Activated CD8-positive, alpha-beta T cell treated with anti-CD3 and anti-CD28 coated beads, Interleukin-2, amount 10 ng/mL, durations not matched to agents 7 days and 5 days (primary cell): ENCODE results near the gene ADD3. TPM values are rescaled to one million over a fixed set of nuclear protein-coding genes. Genes with fewer than 3 reads are reported as not detected.

Source experiments
- ATAC-seq: fragments of 150-1000 bp; cut with Tn5 transposase; one replicate; pipeline ENCODE4 v1.10.0; 2021; ENCODE audit warnings: moderate library complexity
- CTCF ChIA-PET: fragments of 350-600 bp; sonication (Branson Sonifier 250); formaldehyde crosslinking; loops from one replicate; lab custom pipeline; 2021; ENCODE audit warnings: antibody characterized with exemption; lab: Charles Lee
- POLR2A ChIA-PET: fragments of 350-600 bp; sonication (Branson Sonifier 250); formaldehyde crosslinking; loops from one replicate; lab custom pipeline; 2021; ENCODE audit warnings: antibody characterized with exemption; lab: Charles Lee
- DNase-seq: peaks from one replicate; pipeline ENCODE4 v3.0.0-alpha.2; 2020
- H3K27ac Mint-ChIP-seq: one replicate; pipeline ENCODE4 v1.8.0; 2021; ENCODE audit warnings: mild to moderate bottlenecking, mixed read lengths
- H3K27me3 Mint-ChIP-seq: one replicate; pipeline ENCODE4 v1.8.0; 2021; ENCODE audit warnings: low read depth, mixed read lengths
- H3K36me3 Mint-ChIP-seq: one replicate; pipeline ENCODE4 v1.8.0; 2021; ENCODE audit warnings: low read depth, mixed read lengths
- H3K4me1 Mint-ChIP-seq: one replicate; pipeline ENCODE4 v1.8.0; 2021; ENCODE audit warnings: low read depth, mixed read lengths
- H3K4me3 Mint-ChIP-seq: one replicate; pipeline ENCODE4 v1.8.0; 2021; ENCODE audit warnings: mild to moderate bottlenecking, mixed read lengths
- H3K9me3 Mint-ChIP-seq: one replicate; pipeline ENCODE4 v1.8.0; 2022; ENCODE audit warnings: mixed read lengths; ENCODE audit not compliant: insufficient read depth
- total RNA-seq, 2 experiments: library from RNA; stranded (reverse); gene quantifications; one replicate each; pipeline ENCODE4 v1.2.3, GENCODE V29; 2021

The ADD3 gene
- total RNA-seq, 2 experiments from 2014 or later = 172 to 200 TPM

DNA sequence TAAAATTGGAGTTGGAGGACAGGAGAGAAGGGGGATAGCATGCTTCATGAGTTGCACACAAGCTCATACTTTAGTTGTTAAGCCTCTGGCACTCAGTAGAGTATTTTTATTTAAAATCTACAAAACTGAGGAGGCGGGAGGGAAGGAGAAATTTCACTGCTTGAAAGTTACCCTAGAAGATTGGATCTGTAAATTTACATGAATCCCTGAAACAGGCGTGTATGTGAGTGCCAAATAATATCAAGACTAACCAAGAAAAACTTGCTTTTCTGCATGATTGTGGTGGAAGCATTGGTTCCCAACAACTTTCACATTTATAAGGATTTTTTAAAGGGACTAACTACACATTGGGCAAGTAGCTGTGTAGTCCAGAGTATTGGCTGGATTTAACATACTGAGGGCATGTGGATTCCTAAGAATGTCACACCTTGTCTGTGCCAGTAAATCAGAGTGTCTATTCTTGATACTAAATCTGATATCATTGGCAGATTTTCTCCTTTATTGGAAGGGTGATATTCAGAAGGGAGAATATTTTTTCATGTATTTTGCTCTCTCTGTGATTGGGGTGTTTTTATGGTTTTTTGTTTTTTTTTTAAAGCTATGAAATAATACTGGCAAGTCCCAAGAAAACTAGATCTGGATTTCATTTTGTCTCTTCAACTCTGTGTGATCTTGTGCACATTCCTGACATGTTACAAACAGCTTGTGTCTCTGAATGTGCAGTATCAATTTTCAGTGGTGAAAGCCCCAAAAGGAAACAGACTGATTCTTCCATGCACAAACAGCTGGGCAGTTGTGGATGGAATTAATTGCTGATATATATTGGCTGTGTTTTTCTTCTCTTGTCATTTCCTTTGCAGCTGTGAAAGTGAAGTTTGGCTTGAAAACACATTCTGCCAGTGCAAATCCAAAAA is 67.2 kb downstream of the ADD3 start:
- peak overlapping the region; percentile 13 for H3K4me3 Mint-ChIP-seq
- DNase-seq (no peak), ATAC-seq (no peak)
- H3K27me3 Mint-ChIP-seq = no peaks in the 10 kb centered on the region
- H3K36me3 Mint-ChIP-seq = peaks cover 35% of the 10 kb centered on the region
- no peaks in the 10 kb centered on the region for H3K9me3 Mint-ChIP-seq
- POLR2A ChIA-PET = interaction anchor here (0.8 kb wide), 1 partner anchor 66 kb away, joined by 3 read pairs; no protein-coding TSS in a partner anchor
- H3K27ac Mint-ChIP-seq = peak overlapping the region; percentile 64
- CTCF ChIA-PET = interaction anchor here (1.0 to 1.8 kb wide), 5 partner anchors 17 to 191 kb away, joined by 3 to 7 read pairs (median 3); no protein-coding TSS in a partner anchor
- peaks cover 85% of the 10 kb centered on the region for H3K4me1 Mint-ChIP-seq

DNA sequence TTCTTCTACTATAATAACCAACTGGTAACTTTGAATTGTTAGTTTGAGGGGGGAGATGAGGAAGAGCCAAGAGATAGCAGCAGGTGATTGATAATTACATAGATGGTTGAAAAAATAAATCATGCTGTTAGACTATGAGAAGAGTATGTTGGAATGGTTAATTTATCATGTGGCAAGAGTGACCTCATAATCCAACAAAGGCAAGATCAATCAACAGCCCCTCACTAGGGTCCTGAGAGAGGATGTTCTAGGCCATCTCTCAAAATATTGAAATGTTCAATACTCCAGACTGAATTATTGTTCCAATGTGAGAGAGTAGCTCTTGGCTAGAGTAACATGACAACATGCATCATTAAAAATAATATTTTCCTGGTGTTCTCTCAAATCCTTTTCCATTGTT is 67.9 kb downstream of the ADD3 start:
- ChIA-PET POLR2A (interaction anchor here (1.8 kb wide), 1 partner anchor 68 kb away, joined by 19 read pairs; the partner anchor contains the start of gene ADD3), CTCF (interaction anchor here (1.0 to 1.8 kb wide), 5 partner anchors 8 to 192 kb away, joined by 3 to 11 read pairs (median 3); no protein-coding TSS in a partner anchor)
- no peak for ATAC-seq
- Mint-ChIP-seq H3K27ac (peak overlapping the region; percentile 64), H3K36me3 (peaks cover 36% of the 10 kb centered on the region), H3K4me1 (peaks cover 86% of the 10 kb centered on the region), H3K4me3 (peak overlapping the region; percentile 13), H3K9me3 (no peaks in the 10 kb centered on the region), H3K27me3 (no peaks in the 10 kb centered on the region)
- no peak for DNase-seq

DNA sequence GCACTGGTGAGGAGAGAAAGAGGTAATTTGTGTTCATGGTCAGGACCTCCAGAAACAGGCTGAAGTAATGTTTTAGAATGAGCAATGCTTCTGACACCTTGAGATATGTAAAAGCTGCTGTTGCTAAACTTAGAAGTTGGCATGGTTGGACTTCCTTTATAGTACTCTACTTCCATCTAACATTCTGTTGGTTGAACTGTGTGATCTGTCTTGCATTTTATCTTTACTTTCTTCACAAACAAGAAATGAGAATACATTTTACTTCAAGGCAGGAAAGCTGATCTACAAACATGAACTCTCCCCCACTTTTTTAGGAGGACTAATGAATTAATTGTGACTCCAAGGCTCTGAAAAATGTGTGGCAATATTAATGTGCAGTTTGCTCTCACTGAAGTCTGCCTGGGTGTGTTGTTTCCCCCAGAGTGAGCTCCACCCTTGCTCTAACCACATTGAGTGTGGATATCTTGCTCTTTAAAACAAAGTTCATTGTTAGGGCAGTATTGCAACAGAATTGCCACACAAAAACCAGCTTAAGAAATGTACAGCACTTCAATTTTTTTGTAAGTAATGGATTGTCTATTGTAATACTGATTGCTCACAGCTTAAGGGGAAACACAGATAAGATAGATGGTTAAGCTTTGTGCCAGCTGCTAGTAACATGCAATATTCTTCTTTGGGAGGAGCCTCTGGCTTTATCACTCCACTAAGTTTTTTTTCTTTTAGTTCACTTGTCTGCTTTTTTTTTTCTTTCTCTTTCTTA is 69.0 kb downstream of the ADD3 start:
- Mint-ChIP-seq H3K9me3 (no peaks in the 10 kb centered on the region), H3K36me3 (peaks cover 37% of the 10 kb centered on the region), H3K4me3 (peak overlapping the region; percentile 84), H3K27ac (peak overlapping the region; percentile 96), H3K4me1 (peaks cover 83% of the 10 kb centered on the region), H3K27me3 (no peaks in the 10 kb centered on the region)
- ChIA-PET POLR2A (interaction anchor here (1.0 to 3.2 kb wide), 5 partner anchors 8 to 69 kb away, joined by 3 to 19 read pairs (median 5); partner anchors contain the start of gene ADD3), CTCF (interaction anchor here (0.6 to 2.1 kb wide), 14 partner anchors 9 to 193 kb away, joined by 3 to 11 read pairs (median 4); partner anchors contain the start of gene ADD3)
- peak; percentile 79 for ATAC-seq
- DNase-seq = peak; percentile 63

DNA sequence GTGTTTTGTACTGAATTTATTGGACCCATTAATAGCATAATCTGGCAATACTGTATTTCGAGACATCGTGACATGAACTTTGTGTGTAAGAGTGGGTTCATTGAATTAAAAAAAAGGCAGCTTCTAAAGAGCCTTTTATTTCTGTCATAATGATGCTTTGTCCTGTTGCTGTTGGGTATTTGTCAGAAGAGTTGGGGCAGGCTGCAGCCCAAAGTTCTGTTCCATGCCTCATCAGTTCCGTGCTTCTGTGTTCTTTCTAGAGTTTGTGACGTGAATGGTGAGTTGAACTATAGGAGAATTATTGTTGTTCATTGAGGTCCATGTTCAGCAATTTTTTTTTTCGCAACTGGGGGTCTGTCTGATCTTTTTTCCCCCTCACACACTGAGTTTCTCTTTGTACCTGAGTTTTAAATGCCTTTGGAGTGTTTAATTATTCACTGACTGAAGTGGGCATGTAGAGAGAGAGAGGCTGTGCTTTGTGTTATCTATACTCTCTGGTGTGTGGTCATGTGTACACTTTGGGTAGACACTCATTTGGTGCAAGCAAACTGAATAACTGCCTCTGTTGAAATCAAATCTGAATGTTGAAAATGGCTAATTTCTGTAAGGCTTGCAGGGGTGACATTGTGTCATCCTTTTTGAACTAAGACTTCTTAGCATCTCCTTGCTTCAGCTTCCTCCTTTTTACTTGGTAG is 69.8 kb downstream of the ADD3 start:
- POLR2A ChIA-PET = interaction anchor here (0.8 to 3.2 kb wide), 5 partner anchors 8 to 69 kb away, joined by 3 to 19 read pairs (median 4); partner anchors contain the start of gene ADD3
- Mint-ChIP-seq H3K4me1 (peaks cover 84% of the 10 kb centered on the region), H3K4me3 (peak overlapping the region; percentile 84), H3K9me3 (no peaks in the 10 kb centered on the region), H3K27ac (peak overlapping the region; percentile 96), H3K36me3 (peaks cover 39% of the 10 kb centered on the region), H3K27me3 (no peaks in the 10 kb centered on the region)
- CTCF ChIA-PET = interaction anchor here (0.6 to 2.1 kb wide), 14 partner anchors 8 to 193 kb away, joined by 3 to 11 read pairs (median 4); partner anchors contain the start of gene ADD3
- peak; percentile 25 for ATAC-seq
- no peak for DNase-seq

DNA sequence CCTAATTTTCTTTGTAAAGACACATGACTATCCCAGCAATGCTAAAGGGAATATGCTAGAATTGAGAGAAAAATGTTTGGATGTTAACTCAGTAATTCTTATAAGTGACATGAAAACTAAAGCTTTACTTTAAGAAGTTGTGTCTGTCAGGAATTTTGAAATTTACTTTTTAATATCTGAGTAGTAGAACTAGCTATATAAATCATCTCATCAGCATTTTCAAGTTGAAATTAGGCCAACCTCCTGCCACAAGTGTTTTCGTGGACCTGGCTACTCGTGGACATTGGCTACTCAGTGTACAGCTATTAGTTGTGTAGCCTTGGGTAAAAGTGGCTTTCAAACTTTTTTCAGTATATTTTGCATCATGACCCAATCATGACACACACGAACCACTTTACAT is 70.5 kb downstream of the ADD3 start:
- DNase-seq (no peak), ATAC-seq (no peak)
- Mint-ChIP-seq H3K27me3 (no peaks in the 10 kb centered on the region), H3K36me3 (peaks cover 43% of the 10 kb centered on the region), H3K4me3 (peak overlapping the region; percentile 84), H3K27ac (peak overlapping the region; percentile 96), H3K9me3 (no peaks in the 10 kb centered on the region), H3K4me1 (peaks cover 86% of the 10 kb centered on the region)
- POLR2A ChIA-PET = interaction anchor here (0.8 to 3.2 kb wide), 3 partner anchors 10 to 70 kb away, joined by 3 to 19 read pairs (median 4); no protein-coding TSS in a partner anchor
- CTCF ChIA-PET = interaction anchor here (0.9 to 2.1 kb wide), 5 partner anchors 9 to 194 kb away, joined by 4 to 11 read pairs (median 7); no protein-coding TSS in a partner anchor

DNA sequence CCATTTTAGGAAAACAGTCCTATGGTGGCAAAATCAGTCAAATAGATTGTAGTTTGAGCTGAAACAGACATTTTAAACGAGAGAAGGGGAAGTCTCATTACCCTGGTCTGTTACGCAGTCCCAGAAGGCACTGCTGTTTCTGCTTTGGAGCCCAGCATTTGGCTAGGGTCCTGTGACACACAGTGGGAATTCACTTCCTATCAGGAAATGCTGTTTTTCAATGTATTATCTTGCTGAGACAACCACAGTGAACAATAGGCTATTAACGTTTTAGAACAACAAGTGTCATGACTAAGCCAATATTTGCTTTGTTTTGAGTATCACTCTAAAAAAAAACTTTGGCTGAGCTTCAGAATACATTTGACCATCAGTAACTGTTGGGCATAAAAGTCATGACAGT is 74.1 kb downstream of the ADD3 start:
- H3K4me3 Mint-ChIP-seq = no peak overlapping the region
- POLR2A ChIA-PET = interaction anchor here (1.3 to 1.6 kb wide), 2 partner anchors 9 to 14 kb away, joined by 4 to 6 read pairs; no protein-coding TSS in a partner anchor

DNA sequence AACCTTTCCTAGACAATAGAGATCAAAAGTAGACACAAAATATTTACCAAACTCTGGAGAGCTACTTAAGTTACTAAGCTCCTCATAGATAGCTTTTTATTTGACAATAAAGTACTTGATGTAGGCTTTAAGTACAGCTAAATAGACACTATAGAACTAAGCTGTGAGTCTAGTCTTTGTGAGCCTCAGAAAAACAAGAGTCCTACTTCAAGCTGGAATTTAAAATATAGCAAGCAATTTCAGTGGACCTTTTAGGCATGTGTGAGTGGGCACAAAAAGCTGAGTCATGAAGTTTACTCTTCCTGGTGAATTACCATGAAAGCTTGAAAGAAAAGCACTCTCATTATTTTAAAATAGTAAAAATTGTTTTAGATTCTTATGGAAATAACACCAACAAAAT is 76.1 kb downstream of the ADD3 start:
- peaks cover 51% of the 10 kb centered on the region for H3K36me3 Mint-ChIP-seq
- ChIA-PET POLR2A (interaction anchor here (0.7 to 2.1 kb wide), 3 partner anchors 12 to 76 kb away, joined by 4 to 5 read pairs (median 4); partner anchors contain the start of gene ADD3), CTCF (interaction anchor here (1.0 to 1.6 kb wide), 6 partner anchors 11 to 106 kb away, joined by 3 to 5 read pairs (median 3); no protein-coding TSS in a partner anchor)
- ATAC-seq = no peak
- H3K27me3 Mint-ChIP-seq = no peaks in the 10 kb centered on the region
- H3K4me3 Mint-ChIP-seq = no peak overlapping the region
- peaks cover 71% of the 10 kb centered on the region for H3K4me1 Mint-ChIP-seq
- H3K27ac Mint-ChIP-seq = peak overlapping the region; percentile 49
- H3K9me3 Mint-ChIP-seq = no peaks in the 10 kb centered on the region
- DNase-seq = no peak

More for the DNA sequence above, 74.1 kb downstream of the ADD3 start:
- Mint-ChIP-seq H3K9me3 (no peaks in the 10 kb centered on the region), H3K36me3 (peaks cover 43% of the 10 kb centered on the region), H3K4me1 (peaks cover 82% of the 10 kb centered on the region), H3K27ac (peak overlapping the region; percentile 67), H3K27me3 (no peaks in the 10 kb centered on the region)
- ATAC-seq = no peak
- DNase-seq = no peak
- CTCF ChIA-PET = interaction anchor here (0.8 to 2.5 kb wide), 7 partner anchors 12 to 198 kb away, joined by 3 to 9 read pairs (median 5); no protein-coding TSS in a partner anchor

DNA sequence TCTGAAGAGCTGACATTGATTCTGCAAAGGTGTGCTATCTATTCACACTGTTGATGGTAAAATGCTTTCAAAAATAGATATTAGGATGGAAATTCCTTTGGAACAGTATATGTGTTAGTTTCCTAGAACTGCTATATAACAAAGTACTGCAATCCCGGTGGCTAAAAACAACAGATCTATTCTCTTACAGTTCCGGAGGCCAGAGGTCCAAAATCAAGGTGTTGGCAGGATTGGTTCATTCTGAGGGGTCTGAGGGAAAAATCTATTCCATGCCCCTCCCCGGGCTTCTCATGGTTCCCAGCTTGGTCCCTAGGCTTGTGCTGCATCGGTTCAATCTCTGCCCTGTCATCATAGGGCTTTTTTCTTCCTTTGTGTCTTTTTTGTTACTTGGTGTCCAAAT is 79.9 kb downstream of the ADD3 start:
- POLR2A ChIA-PET = no interaction called here
- H3K27me3 Mint-ChIP-seq = no peaks in the 10 kb centered on the region

DNA sequence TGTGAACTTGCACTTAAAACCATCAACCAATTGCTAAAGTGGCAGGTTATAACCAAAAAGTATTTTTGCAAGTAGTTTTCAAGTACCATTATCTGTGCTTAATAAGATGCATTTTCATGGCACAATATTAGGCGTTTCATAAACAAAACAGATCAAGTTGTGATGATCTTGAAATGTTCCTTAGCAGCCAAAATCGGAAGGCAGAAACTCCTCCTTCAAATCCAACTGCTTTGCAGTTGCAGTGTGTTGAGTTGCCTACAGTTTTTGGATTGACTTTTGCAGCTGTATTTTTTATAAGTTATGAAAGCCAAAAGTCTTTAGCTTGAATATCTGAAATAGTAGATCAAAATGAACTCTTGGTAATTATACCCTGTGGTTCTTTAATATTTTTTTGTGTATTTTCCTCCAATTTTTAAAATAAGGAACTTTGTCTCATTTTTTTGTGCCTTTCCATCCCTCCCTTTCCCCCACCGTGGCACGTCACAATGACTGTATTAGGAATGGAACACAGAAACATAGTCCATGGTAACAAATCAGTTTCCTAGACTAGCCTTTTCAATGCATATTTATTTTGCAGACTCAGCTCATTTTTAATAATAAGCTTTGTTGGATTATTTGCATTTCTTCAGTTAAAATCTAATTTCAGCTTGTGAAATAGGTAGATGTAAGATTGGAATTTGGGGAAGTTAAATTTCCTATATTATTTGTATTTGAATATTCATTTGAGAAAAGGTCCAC is 80.8 kb downstream of the ADD3 start:
- POLR2A ChIA-PET = no interaction called here
- Mint-ChIP-seq H3K9me3 (no peaks in the 10 kb centered on the region), H3K27ac (no peak overlapping the region), H3K27me3 (no peaks in the 10 kb centered on the region), H3K4me3 (no peak overlapping the region), H3K36me3 (peaks cover 49% of the 10 kb centered on the region), H3K4me1 (peaks cover 45% of the 10 kb centered on the region)
- ATAC-seq = no peak
- CTCF ChIA-PET = interaction anchor here (0.9 to 1.3 kb wide), 4 partner anchors 15 to 204 kb away, joined by 3 to 5 read pairs (median 3); no protein-coding TSS in a partner anchor
- DNase-seq = no peak

More for the DNA sequence above, 79.9 kb downstream of the ADD3 start:
- ATAC-seq = no peak
- peaks cover 56% of the 10 kb centered on the region for H3K36me3 Mint-ChIP-seq
- H3K4me1 Mint-ChIP-seq = peaks cover 47% of the 10 kb centered on the region
- H3K9me3 Mint-ChIP-seq = no peaks in the 10 kb centered on the region
- DNase-seq = no peak
- H3K27ac Mint-ChIP-seq = no peak overlapping the region
- CTCF ChIA-PET = interaction anchor here (1.1 to 1.6 kb wide), 2 partner anchors 30 to 153 kb away, joined by 3 to 5 read pairs; no protein-coding TSS in a partner anchor
- no peak overlapping the region for H3K4me3 Mint-ChIP-seq

DNA sequence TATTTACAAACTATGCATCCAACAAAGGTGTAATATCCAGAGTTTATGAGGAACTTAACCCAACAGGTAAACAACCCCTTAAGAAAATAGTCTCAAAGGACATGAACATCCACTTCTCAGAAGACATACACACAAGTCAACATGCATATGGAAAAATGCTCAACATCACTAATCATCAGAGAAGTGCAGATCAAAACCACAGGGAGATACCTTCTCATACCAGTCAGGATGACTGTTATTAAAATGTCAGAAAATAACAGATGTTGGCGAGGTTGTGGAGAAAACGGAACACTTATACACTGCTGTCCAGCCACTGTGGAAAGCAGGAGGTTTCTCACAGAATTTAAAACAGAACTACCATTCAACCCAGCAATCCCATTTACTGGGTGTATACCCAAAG is 84.0 kb downstream of the ADD3 start:
- POLR2A ChIA-PET = no interaction called here
- H3K4me3 Mint-ChIP-seq = no peak overlapping the region
- no peaks in the 10 kb centered on the region for H3K9me3 Mint-ChIP-seq
- peaks cover 27% of the 10 kb centered on the region for H3K4me1 Mint-ChIP-seq
- no peak overlapping the region for H3K27ac Mint-ChIP-seq
- ATAC-seq (no peak), DNase-seq (no peak)
- H3K36me3 Mint-ChIP-seq = peaks cover 32% of the 10 kb centered on the region
- no peaks in the 10 kb centered on the region for H3K27me3 Mint-ChIP-seq
- CTCF ChIA-PET = no interaction called here
